HG03139 (cell line): ENCODE results near the gene RNF166.

Experiments
- ATAC-seq: cut with Tn5 transposase; IDR thresholded peaks from one replicate; pipeline ENCODE4 v1.9.1; 2021; ENCODE audit not compliant: unreplicated experiment

Gene RNF166

GRCh38 chr16:88694221-88695087, 11.8 kb downstream of the RNF166 start:
- ATAC-seq, result no peak

DNA sequence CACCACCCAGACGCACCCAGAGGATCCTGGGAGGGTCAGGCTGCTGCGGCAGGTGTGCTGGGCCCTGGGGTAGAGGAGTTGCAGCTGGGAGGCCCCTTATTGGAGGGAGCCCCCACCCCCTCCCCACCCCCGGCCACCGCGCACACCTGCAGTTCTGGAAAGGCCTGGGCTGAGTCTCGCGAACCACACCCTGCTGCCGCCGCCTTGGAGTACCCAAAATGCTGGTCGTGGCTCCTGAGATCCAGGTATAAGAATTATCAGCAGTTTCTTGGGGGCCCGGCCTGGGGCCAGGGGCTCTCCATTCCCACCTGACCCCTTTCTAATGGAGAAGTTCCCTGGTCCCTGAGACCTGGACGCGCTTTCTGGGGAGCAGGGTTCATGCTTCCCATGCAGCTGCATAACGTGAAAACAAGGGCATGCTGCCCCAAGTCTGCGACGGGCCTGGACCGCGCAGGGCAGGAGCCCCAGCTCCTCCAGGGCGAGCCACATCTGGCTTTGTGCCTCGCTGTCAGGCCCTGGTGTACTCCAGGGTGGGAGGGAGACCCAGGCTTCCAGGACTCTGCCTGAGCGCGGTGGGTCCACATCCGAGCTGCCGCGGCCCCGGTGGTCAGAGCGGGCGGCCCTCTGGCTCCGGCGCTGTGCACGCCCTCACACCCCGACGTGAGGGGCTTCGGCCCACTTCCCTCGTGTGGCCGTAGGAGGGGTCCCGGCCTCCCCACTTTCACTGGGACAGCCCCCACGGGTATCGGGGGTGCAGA, 12.6 kb downstream of the RNF166 start:
- ATAC-seq, result no peak

- ATAC-seq, result no peak
These were observed 13.3 kb downstream of the RNF166 start for GRCh38 chr16:88692861-88693260.

- ATAC-seq, result no peak
These were observed 14.2 kb downstream of the RNF166 start for GRCh38 chr16:88691924-88692560.

- ATAC-seq, result no peak
These were observed 14.9 kb downstream of the RNF166 start for GRCh38 chr16:88691129-88691813.

- no peak for ATAC-seq
These were observed 15.7 kb downstream of the RNF166 start for GRCh38 chr16:88690341-88691128.

DNA sequence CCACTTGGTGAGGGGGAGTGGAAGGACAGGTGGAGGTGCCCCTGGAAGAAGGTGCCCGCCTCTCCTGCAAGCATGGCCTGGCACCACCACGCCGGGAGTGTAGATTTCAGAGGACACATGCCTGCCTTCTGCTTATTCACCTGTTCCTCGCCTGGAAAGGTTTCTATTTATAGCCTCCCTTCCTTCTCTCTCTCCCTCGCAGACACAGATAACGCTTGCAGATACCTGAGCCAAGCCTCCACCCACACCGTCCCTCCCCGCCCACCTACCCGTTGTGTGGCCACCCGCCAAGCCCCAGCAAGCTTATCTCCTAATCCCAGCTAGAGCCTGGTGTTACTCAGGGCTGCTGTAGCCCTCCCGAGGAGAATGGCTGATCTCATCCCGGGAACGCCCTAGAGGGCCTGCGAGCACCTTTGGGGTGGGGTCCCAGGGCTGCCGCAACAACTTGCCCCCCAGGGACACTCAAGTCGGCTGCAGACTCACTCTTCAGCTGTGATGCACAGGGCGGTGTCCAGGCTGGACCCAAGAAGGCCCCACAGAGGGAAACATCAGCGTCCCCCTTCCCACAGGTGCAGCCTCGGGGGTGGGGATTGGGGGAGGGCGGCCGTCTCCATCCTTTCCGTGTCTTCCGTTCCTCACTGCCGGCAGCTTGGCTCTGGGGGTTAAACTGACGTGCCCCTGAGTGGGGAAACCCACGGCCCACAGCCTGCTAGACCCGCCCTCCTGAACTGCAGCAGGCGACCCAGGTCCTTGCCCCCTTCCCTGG, 18.0 kb downstream of the RNF166 start:
- no peak for ATAC-seq

GRCh38 chr16:88687676-88688012, 18.6 kb downstream of the RNF166 start:
- no peak for ATAC-seq

- ATAC-seq, result no peak
These were observed 19.0 kb downstream of the RNF166 start for GRCh38 chr16:88687254-88687576.

DNA sequence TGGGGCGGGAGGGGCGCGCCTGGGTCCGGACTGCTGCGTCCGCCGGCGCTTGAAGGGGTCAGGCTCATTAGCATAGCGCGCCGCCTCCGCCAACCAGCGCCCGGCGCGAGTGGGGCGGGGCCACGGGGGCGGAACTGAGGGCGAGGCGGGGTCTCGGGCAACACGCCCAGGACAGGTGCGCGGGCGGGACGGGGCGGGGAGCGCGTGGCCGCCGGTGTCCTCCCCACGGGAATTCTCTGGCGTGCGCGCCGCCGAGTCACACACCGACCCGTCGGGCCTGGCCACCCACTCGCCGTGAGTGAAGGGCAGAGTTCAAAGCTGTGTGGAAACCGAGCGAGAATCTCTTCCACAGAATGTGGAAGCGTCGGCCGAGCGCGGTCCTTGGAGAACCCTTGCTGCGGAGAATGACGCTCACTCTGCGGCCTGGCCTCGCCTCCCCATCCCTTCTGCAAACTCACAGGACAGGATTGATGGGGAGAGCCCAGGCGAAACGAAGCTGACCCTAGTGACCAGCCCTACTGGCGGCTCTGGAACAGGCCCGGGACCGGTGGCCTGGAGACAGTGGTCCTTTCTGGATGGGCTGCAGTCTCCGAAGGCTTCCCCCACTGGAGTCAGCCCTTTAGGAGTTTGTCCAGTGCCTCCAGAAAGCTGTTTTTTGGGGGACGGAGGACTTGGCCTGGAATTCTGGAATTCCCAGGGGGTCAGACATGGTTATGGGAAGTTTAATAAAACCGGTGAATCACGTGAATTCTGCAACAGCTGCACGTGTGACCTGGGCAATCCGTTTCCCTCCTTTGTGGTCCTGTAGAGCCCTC, 19.6 kb downstream of the RNF166 start, which contains the start of gene SNAI3:
Gene SNAI3 (minus strand): TSS at position 69 of the 815 bp plus-strand sequence. CDS start 101 bp downstream, outside the sequence.
- peak; percentile 59 for ATAC-seq

GRCh38 chr16:88686062-88686438, 20.2 kb downstream of the RNF166 start:
- peak; percentile 19 for ATAC-seq

DNA sequence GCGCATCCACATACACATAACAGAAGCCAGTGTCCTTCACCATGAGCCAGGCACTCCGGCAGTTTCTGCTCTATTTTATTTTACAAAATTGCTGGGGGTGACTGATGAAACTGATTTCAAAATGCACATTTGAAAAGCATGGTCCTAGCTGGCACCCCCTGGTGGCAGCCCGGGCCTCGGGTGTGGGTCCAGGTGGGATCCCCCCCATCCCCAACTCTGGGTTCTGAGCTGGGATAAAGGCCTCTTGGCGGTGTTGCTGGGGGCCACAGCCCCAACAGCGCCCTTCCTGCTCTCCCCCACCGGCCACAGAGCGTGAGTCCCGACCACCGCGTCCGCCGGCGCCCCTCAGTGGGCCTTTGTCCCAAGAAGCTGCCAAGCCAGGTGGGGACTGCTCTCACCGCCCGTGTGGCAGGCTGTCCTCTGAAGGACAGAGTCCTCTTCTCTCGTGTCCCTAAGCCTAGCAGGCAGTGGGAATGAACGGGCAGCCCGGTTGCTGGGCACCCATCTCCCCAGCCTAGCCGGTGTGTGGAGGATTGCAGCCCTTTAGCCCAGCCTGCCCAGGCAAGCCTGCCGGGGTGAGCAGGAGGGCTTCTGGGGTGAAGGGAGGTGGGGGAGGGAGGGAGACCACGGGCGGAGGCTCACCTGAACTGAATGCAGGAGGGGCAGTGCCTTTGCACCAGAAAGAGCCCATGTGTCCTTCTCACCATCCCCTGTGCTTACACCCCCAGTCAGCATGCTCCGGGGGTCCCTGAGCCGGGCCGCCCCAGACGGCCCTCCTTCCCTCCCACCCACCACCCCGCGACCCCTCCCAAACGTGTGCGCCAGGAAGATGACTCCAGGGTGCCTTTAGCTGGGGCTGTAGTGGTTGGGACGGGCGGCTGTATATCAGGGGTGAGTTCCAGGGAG, 20.8 kb downstream of the RNF166 start:
- ATAC-seq, result no peak

GRCh38 chr16:88684569-88685155, 21.5 kb downstream of the RNF166 start:
- ATAC-seq, result no peak

DNA sequence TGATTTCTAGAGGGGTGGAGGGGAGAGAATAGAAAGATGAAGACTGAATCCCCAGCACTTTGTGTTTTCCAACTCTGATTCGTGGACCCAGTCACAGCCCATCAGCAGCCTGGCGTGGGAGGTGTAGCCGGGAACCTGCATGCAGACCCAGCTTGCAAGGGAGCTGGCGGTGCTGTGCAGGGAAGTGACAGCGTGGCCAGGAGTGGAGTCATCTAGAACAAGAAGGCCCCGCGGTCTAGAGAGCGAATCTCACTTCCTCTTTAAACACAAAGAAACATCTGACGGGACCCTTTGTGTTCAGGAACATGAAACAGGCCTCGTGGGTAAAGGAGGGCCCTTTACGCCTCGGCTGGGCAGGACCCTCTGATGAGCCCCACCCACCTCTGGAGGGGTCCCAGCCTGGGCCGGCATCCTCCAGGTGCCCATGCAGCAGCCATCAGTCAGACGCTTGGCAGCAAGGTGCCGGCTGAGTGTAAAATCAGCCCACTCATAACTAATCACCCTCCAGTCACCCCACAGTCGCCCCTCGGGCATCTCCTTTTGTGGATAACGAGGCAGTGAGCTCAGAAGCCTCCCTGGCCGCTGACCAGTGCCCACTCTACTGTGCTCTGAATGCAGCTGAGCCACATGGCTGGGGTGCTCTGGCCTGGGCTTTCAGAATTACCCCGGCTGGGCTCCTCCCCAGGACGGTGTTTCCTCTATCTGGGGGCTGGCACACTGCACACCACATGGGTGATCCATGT, 24.3 kb downstream of the RNF166 start:
- ATAC-seq, result peak; percentile 53

DNA sequence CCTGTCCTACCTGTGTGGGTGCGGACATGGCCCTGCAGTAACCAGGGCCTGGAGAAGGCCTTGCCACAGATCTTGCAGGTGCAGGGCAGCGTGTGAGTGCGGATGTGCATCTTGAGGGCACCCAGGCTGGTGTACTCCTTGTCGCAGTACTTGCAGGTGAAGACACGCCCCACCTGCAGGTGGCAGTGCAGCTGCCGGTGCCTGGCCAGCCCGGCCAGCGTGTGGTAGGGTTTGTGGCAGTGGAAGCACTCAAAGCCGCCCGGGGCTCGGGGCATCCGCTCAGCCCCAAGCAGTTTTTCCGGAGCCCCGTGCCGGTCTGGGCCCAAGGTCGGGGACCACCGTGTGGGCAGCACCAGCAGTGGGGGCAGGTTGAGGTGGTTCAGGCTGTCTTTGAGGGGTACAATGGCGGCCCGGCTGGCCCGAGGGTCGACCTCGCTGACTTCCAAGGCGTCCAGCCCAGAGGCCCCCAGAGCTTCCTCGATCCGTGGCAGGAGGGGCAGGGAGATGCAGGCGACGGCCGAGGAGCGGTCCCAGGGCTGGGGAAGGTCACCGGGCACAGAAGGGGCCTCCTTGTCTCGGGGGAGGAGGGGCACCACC, 25.0 kb downstream of the RNF166 start:
- ATAC-seq, result no peak

- no peak for ATAC-seq
These were observed 25.6 kb downstream of the RNF166 start for GRCh38 chr16:88680554-88681083.
